ENCODE results near the gene DESI2.

DESI2 gene

DNA sequence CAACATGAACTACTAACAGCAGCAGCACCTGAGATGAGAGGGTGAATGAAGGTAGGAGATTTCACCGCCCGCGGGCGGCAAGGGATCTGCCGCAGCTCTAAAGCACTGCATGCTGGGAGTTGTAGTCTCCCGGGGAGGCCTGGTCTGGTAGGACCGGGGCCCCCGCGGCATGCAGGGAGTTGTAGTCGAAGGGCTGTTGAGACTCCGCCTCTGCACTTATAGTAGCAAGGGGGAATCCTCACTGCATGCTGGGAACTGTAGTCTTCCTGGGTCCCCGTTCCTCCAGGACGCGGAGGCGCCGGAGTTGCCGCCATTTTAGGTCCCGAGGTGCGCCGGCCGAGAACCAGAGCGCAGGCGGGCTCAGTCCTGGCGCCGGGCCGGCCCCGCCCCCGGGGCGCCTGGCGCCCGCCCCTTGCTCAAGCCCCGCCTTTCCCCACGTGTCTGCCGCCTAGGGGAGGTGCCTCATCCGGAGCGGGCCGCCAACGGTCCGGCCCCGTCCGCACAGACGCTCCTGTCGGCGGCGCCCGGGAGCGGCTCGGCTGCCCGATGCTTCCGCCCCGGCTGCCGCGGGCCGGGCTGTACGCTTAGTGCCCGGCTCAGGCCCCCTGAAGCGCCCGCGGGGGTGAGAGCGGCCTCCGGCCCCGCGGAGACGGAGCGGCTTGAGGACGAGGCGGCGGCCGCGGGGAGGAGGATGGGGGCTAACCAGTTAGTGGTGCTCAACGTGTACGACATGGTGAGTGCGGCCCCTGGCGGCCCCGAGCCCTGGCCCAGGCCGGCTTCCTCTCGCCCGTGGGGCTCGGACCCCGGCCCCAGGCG lies at the start of gene DESI2:
Gene DESI2, plus strand, starts transcription at position 504 of the 816 bp plus-strand sequence. Its CDS starts 188 bp downstream, at position 692.
- no peaks in the 10 kb centered on the region for H3K36me3 Mint-ChIP-seq
- H3K27me3 Mint-ChIP-seq: no peaks in the 10 kb centered on the region
- peak within 1 kb of the TSS; percentile 89 for H3K4me3 Mint-ChIP-seq
- peak within 1 kb of the TSS; percentile 88 for H3K27ac Mint-ChIP-seq
- H3K9me3 Mint-ChIP-seq (ENCODE audit: low read depth): no peaks in the 10 kb centered on the region
- H3K4me1 Mint-ChIP-seq (ENCODE audit: low read depth): peaks cover 18% of the 10 kb centered on the region

DNA sequence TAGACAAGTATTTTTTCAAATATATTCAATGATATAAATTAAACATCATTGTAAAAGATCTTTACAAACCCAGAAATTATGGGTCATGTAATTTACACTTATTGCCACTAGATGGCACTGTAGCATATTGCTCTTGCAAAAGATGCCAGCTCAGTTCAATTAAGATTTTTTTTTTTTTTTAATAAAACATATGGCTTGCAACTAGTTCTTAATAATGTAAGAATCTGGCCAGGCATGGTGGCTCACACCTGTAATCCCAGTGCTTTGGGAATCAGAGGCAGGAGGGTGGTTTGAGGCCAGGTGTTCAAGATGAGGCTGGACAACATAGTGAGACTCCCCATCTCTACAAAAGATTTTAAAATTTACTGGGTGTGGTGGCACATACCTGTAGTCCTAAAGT lies 49.4 kb upstream of the DESI2 start:
- Mint-ChIP-seq H3K36me3 (no peaks in the 10 kb centered on the region), H3K27me3 (no peaks in the 10 kb centered on the region), H3K9me3 (ENCODE audit: low read depth) (no peaks in the 10 kb centered on the region), H3K4me3 (no peak overlapping the region), H3K27ac (no peak overlapping the region), H3K4me1 (ENCODE audit: low read depth) (peaks cover 3% of the 10 kb centered on the region)

- Mint-ChIP-seq H3K4me3 (no peak overlapping the region), H3K27ac (no peak overlapping the region), H3K4me1 (ENCODE audit: low read depth) (no peaks in the 10 kb centered on the region), H3K9me3 (ENCODE audit: low read depth) (no peaks in the 10 kb centered on the region), H3K36me3 (no peaks in the 10 kb centered on the region), H3K27me3 (no peaks in the 10 kb centered on the region)
Measured at GRCh38 chr1:244605835-244606370, 47.0 kb upstream of the DESI2 start.

GRCh38 chr1:244614113-244614836 lies 38.7 kb upstream of the DESI2 start:
- Mint-ChIP-seq H3K27me3 (no peaks in the 10 kb centered on the region), H3K27ac (no peak overlapping the region), H3K4me1 (ENCODE audit: low read depth) (no peaks in the 10 kb centered on the region), H3K9me3 (ENCODE audit: low read depth) (no peaks in the 10 kb centered on the region), H3K36me3 (peaks cover 6% of the 10 kb centered on the region), H3K4me3 (no peak overlapping the region)

GRCh38 chr1:244614879-244615278 lies 38.0 kb upstream of the DESI2 start:
- H3K27ac Mint-ChIP-seq: no peak overlapping the region
- no peaks in the 10 kb centered on the region for H3K9me3 Mint-ChIP-seq (ENCODE audit: low read depth)
- H3K4me3 Mint-ChIP-seq: no peak overlapping the region
- H3K27me3 Mint-ChIP-seq: no peaks in the 10 kb centered on the region
- H3K4me1 Mint-ChIP-seq (ENCODE audit: low read depth): no peaks in the 10 kb centered on the region
- peaks cover 6% of the 10 kb centered on the region for H3K36me3 Mint-ChIP-seq

GRCh38 chr1:244615301-244615700 lies 37.6 kb upstream of the DESI2 start:
- Mint-ChIP-seq H3K4me3 (no peak overlapping the region), H3K27ac (no peak overlapping the region), H3K36me3 (peaks cover 6% of the 10 kb centered on the region), H3K27me3 (no peaks in the 10 kb centered on the region), H3K9me3 (ENCODE audit: low read depth) (no peaks in the 10 kb centered on the region), H3K4me1 (ENCODE audit: low read depth) (no peaks in the 10 kb centered on the region)

GRCh38 chr1:244626709-244627108 lies 26.2 kb upstream of the DESI2 start:
- peaks cover 5% of the 10 kb centered on the region for H3K9me3 Mint-ChIP-seq (ENCODE audit: low read depth)
- no peak overlapping the region for H3K27ac Mint-ChIP-seq
- H3K36me3 Mint-ChIP-seq: peaks cover 4% of the 10 kb centered on the region
- peaks cover 3% of the 10 kb centered on the region for H3K27me3 Mint-ChIP-seq
- H3K4me1 Mint-ChIP-seq (ENCODE audit: low read depth): no peaks in the 10 kb centered on the region
- H3K4me3 Mint-ChIP-seq: no peak overlapping the region

DNA sequence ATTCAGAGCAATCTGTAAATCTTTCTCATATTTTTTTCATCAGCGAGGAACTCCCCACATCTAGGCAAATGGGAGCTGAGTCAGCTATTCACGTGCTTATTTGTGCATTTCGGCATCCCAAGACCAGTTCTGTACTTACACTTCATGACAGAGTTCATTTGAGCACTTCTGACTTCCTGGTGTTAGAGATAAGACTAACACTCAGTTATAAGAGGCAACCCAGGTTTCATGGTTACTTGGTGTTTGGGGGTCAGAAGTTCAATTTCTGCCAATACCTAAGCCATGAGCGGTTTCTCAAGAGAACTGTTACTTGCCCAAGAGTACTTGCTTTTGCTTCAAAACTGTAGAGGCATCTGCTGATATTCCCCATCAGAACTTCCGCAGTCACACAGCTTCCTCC lies 24.1 kb upstream of the DESI2 start:
- no peaks in the 10 kb centered on the region for H3K4me1 Mint-ChIP-seq (ENCODE audit: low read depth)
- H3K9me3 Mint-ChIP-seq (ENCODE audit: low read depth): peaks cover 5% of the 10 kb centered on the region
- H3K4me3 Mint-ChIP-seq: no peak overlapping the region
- H3K27me3 Mint-ChIP-seq: peaks cover 3% of the 10 kb centered on the region
- peaks cover 4% of the 10 kb centered on the region for H3K36me3 Mint-ChIP-seq
- H3K27ac Mint-ChIP-seq: no peak overlapping the region

- H3K27me3 Mint-ChIP-seq: peaks cover 1% of the 10 kb centered on the region
- peaks cover 4% of the 10 kb centered on the region for H3K36me3 Mint-ChIP-seq
- H3K4me1 Mint-ChIP-seq (ENCODE audit: low read depth): no peaks in the 10 kb centered on the region
- H3K9me3 Mint-ChIP-seq (ENCODE audit: low read depth): peaks cover 5% of the 10 kb centered on the region
- no peak overlapping the region for H3K27ac Mint-ChIP-seq
- no peak overlapping the region for H3K4me3 Mint-ChIP-seq
Measured at GRCh38 chr1:244633140-244633539, 19.8 kb upstream of the DESI2 start.

- Mint-ChIP-seq H3K27me3 (no peaks in the 10 kb centered on the region), H3K4me3 (no peak overlapping the region), H3K4me1 (ENCODE audit: low read depth) (no peaks in the 10 kb centered on the region), H3K9me3 (ENCODE audit: low read depth) (peaks cover 5% of the 10 kb centered on the region), H3K36me3 (peaks cover 4% of the 10 kb centered on the region), H3K27ac (no peak overlapping the region)
Measured at GRCh38 chr1:244634546-244634945, 18.4 kb upstream of the DESI2 start.

GRCh38 chr1:244636488-244637259 lies 16.3 kb upstream of the DESI2 start:
- no peak overlapping the region for H3K27ac Mint-ChIP-seq
- H3K36me3 Mint-ChIP-seq: no peaks in the 10 kb centered on the region
- H3K4me3 Mint-ChIP-seq: no peak overlapping the region
- no peaks in the 10 kb centered on the region for H3K27me3 Mint-ChIP-seq
- H3K9me3 Mint-ChIP-seq (ENCODE audit: low read depth): no peaks in the 10 kb centered on the region
- H3K4me1 Mint-ChIP-seq (ENCODE audit: low read depth): no peaks in the 10 kb centered on the region

DNA sequence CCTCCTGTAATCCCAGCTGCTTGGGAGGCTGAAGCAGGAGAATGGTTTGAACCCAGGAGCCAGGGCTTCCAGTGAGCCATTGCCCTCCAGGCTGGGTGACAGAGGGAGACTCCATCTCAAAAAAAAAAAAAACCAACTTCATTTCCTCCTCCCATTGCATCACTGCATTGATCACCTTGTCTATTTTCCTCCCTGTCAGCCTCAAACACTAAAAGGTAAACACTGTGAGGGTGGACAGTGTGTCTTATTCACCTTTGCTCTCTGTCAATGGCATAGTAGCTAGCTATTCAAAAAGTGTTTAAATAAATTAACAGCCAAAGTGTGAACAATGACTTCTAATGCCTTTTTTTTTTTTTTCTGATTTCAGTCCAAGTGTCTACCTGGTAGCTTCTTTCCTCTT lies 13.4 kb upstream of the DESI2 start:
- no peak overlapping the region for H3K27ac Mint-ChIP-seq
- no peaks in the 10 kb centered on the region for H3K4me1 Mint-ChIP-seq (ENCODE audit: low read depth)
- no peaks in the 10 kb centered on the region for H3K36me3 Mint-ChIP-seq
- H3K4me3 Mint-ChIP-seq: no peak overlapping the region
- H3K27me3 Mint-ChIP-seq: no peaks in the 10 kb centered on the region
- no peaks in the 10 kb centered on the region for H3K9me3 Mint-ChIP-seq (ENCODE audit: low read depth)

DNA sequence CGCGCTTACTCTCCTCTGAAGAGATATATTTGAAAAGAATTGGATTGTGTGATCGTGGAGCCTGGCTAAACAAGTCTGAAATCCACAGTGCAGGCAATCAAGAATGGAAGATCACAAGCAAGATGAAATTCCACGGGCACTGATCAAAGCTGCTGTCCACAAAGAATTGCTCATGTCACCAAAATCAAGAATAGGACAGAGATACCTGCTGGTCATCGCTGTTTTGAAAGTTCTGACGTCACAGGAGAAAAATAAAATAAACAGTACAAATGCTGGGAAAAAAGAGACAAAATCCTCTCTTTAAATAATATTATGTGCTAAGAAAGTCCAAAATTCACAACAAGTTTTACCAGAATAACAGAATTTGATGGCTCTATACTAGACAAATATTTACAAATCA lies 12.0 kb upstream of the DESI2 start:
- Mint-ChIP-seq H3K4me3 (no peak overlapping the region), H3K36me3 (no peaks in the 10 kb centered on the region), H3K27me3 (no peaks in the 10 kb centered on the region), H3K9me3 (ENCODE audit: low read depth) (no peaks in the 10 kb centered on the region), H3K4me1 (ENCODE audit: low read depth) (no peaks in the 10 kb centered on the region), H3K27ac (no peak overlapping the region)

DNA sequence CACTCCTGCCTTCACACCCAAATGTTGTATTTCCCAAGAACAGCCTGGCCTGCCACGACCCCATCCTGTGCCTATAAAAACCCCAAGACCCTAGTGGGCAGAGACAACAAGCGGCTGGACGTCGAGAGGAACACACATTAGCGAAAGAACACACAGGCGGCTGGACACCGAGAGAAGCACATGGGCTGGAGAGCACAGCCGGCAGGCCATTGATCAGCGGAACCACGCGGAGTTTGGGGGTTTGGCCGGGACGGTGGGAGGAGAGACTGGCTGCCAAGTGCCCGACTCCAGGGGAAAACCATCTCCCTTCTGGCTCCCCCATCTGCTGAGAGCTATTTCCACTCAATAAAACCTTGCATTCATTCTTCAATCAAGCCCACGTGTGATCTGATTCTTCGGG lies 10.4 kb upstream of the DESI2 start:
- H3K9me3 Mint-ChIP-seq (ENCODE audit: low read depth): no peaks in the 10 kb centered on the region
- H3K4me1 Mint-ChIP-seq (ENCODE audit: low read depth): no peaks in the 10 kb centered on the region
- H3K36me3 Mint-ChIP-seq: no peaks in the 10 kb centered on the region
- no peak overlapping the region for H3K27ac Mint-ChIP-seq
- H3K27me3 Mint-ChIP-seq: peaks cover 1% of the 10 kb centered on the region
- no peak overlapping the region for H3K4me3 Mint-ChIP-seq

- Mint-ChIP-seq H3K27ac (no peak overlapping the region), H3K36me3 (no peaks in the 10 kb centered on the region), H3K4me3 (no peak overlapping the region), H3K4me1 (ENCODE audit: low read depth) (no peaks in the 10 kb centered on the region), H3K9me3 (ENCODE audit: low read depth) (no peaks in the 10 kb centered on the region), H3K27me3 (peaks cover 1% of the 10 kb centered on the region)
Measured at GRCh38 chr1:244642988-244643387, 9.9 kb upstream of the DESI2 start.
